RPMI7951 (cell line): Measurements from ENCODE around the gene CTTN. TPM values are rescaled to one million over a fixed set of nuclear protein-coding genes. Genes with fewer than 3 reads are reported as not detected.

Experiments used
- DNase-seq: peaks from one replicate; pipeline ENCODE4 v3.0.0-alpha.2; 2012; ENCODE audit warnings: low read depth
- total RNA-seq: library from RNA; depleted of rRNA; stranded (reverse); fragments of >200 nt; shearing (Covaris generic); gene quantifications from 2 replicates; pipeline ENCODE4 v1.2.3, GENCODE V29; 2014; rRNA removed

CTTN gene
- total RNA-seq, result 96.7 and 107 TPM in 2 replicates

GRCh38 chr11:70397983-70398833 lies at the start of gene CTTN:
CTTN (plus strand) TSS chr11:70398529; CDS start chr11:70407298, 8,769 bp downstream.
- peak; percentile 81 for DNase-seq

GRCh38 chr11:70348608-70349007 lies 49.7 kb upstream of the CTTN start:
- DNase-seq, result no peak

- DNase-seq, result no peak
Observed at GRCh38 chr11:70351646-70352045, 46.7 kb upstream of the CTTN start.

GRCh38 chr11:70352100-70352499 lies 46.2 kb upstream of the CTTN start:
- no peak for DNase-seq

GRCh38 chr11:70352601-70353000 lies 45.7 kb upstream of the CTTN start:
- DNase-seq, result no peak

GRCh38 chr11:70353329-70353728 lies 45.0 kb upstream of the CTTN start:
- no peak for DNase-seq

- no peak for DNase-seq
Observed at GRCh38 chr11:70353900-70354568, 44.3 kb upstream of the CTTN start.

- DNase-seq, result no peak
Observed at GRCh38 chr11:70354629-70355028, 43.7 kb upstream of the CTTN start.

- DNase-seq, result no peak
Observed at GRCh38 chr11:70358753-70359152, 39.6 kb upstream of the CTTN start.

- no peak for DNase-seq
Observed at GRCh38 chr11:70359451-70360205, 38.7 kb upstream of the CTTN start.

GRCh38 chr11:70360211-70360610 lies 38.1 kb upstream of the CTTN start:
- DNase-seq, result no peak

- no peak for DNase-seq
Observed at GRCh38 chr11:70364178-70364577, 34.2 kb upstream of the CTTN start.

- DNase-seq, result no peak
Observed at GRCh38 chr11:70364745-70365543, 33.4 kb upstream of the CTTN start.

- DNase-seq, result no peak
Observed at GRCh38 chr11:70365544-70365927, 32.8 kb upstream of the CTTN start.

- DNase-seq, result no peak
Observed at GRCh38 chr11:70367071-70367470, 31.3 kb upstream of the CTTN start.

GRCh38 chr11:70368961-70369360 lies 29.4 kb upstream of the CTTN start:
- DNase-seq, result no peak

- no peak for DNase-seq
Observed at GRCh38 chr11:70371241-70371640, 27.1 kb upstream of the CTTN start.

GRCh38 chr11:70372076-70372475 lies 26.3 kb upstream of the CTTN start:
- no peak for DNase-seq

- DNase-seq, result no peak
Observed at GRCh38 chr11:70376621-70377020, 21.7 kb upstream of the CTTN start.

- no peak for DNase-seq
Observed at GRCh38 chr11:70377645-70378044, 20.7 kb upstream of the CTTN start.

- DNase-seq, result no peak
Observed at GRCh38 chr11:70378506-70379134, 19.7 kb upstream of the CTTN start.
